A673 (cell line): ENCODE results near the gene CYP3A4.
"Not testable (repeated sequence)": the region's sequence is repeated elsewhere in the genome, so short reads cannot be mapped to it uniquely, and the experiment has no call there.

Source experiments
- CTCF ChIP-seq: fragments of 300-800, 200-600 bp; sonication (generic); conservative IDR thresholded peaks from 2 replicates; pipeline ENCODE4 v1.5.1; 2017; ENCODE audit warnings: low read depth, mild to moderate bottlenecking, antibody characterized with exemption, low read length, moderate library complexity, mixed read lengths
- EZH2 ChIP-seq: fragments of 200-600 bp; sonication (generic); IDR thresholded peaks from 2 replicates; pipeline ENCODE4 v1.6.1; 2017; ENCODE audit warnings: borderline replicate concordance, low read depth, mild to moderate bottlenecking, mixed read lengths, antibody characterized with exemption, low read length; ENCODE audit not compliant: poor library complexity, severe bottlenecking

- TF ChIP-seq CTCF, EZH2: not testable (repeated sequence)
These were observed 19.1 kb upstream of the CYP3A4 start for GRCh38 chr7:99803118-99803517.
